Measurements from ENCODE around the gene TMEM106A. TPM values are rescaled to one million over a fixed set of nuclear protein-coding genes. Genes with fewer than 3 reads are reported as not detected.

TMEM106A gene
- total and polyA plus RNA-seq, 9 of the 15 experiments (the other 6 are each of a cell fraction or from before 2014, with no cell fraction given), result 0.03 to 0.29 (median 0.15) TPM

DNA sequence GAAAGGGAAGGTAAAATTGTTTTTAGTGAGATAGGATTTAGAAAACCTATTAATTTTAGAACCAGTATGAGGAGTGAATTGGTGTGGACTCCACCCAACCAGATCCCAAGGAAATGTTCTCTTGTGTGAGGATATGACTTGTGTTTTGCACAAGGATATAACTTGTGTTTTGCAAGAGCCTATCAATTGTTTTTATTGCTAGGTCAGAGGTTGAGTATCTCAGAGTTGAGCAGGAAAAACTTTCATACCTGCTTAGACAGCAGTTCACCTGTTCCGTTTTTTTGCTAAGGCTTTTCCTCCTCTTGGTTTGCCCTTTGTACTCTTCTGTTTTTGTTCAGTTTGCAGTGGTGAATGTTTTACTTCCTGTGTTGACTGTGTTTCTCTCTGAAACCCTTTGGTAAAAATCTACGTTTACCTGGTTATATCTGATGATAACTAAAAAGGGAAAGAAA is 35.5 kb upstream of the TMEM106A start:
- Histone ChIP-seq H3K79me2 (ENCODE audit: control insufficient read depth, insufficient read depth, low read length) (peaks cover 24% of the 10 kb centered on the region), H3K36me3 (ENCODE audit: control insufficient read depth, insufficient read depth, low read length) (peaks cover 40% of the 10 kb centered on the region), H2AFZ (ENCODE audit: low read depth, low read length) (no peak overlapping the region), H3K9me3 (replicated peaks; ENCODE audit: control insufficient read depth, insufficient read depth, low read depth, low read length) (no peaks in the 10 kb centered on the region), H3K9ac (ENCODE audit: insufficient read depth in 1 of 2, low read depth in 2 of 2, low read length in 2 of 2) (no peak overlapping the region), H3K27ac (ENCODE audit: extremely low read depth, low read depth, low read length) (no peak overlapping the region), H3K4me3 (no peak overlapping the region), H3K4me2 (ENCODE audit: insufficient read depth, low read length) (no peak overlapping the region), H3K9me1 (ENCODE audit: control insufficient read depth, insufficient read depth, low read length) (no peaks in the 10 kb centered on the region), H3K27me3 (ENCODE audit: control insufficient read depth in 2 of 2, insufficient read depth in 2 of 2, low read length in 2 of 2) (no peaks in the 10 kb centered on the region), H4K20me1 (replicated peaks; ENCODE audit: control insufficient read depth, insufficient read depth, low read length) (no peaks in the 10 kb centered on the region), H3K4me1 (replicated peaks in 1 of 2; ENCODE audit: control insufficient read depth in 2 of 2, insufficient read depth in 2 of 2, low read length in 2 of 2) (peaks cover 0 to 8% of the 10 kb centered on the region in 2 experiments; a peak in 3 of 5 replicates)
- no peak for DNase-seq (ENCODE audit: extremely low read depth in 1 of 4, low spot score in 3 of 4)
- ChIA-PET POLR2A (interaction anchor here (1.1 kb wide), 1 partner anchor 152 kb away, joined by 4 read pairs; no protein-coding TSS in a partner anchor), CTCF (ENCODE audit: low intra/inter-chr PET ratio) (no interaction called here)
- WGBS (ENCODE audit: insufficient coverage, low coverage, missing lambda C conversion rate), result 57% methylated on average over 2 of the region's 2 CpGs
- intact Hi-C loops (cut with micrococcal nuclease), result no loop called here
- FAIRE-seq, result no peak
- no peak for ATAC-seq
- BruUV-seq (replicated peaks), result no TSS peak
- in situ Hi-C loops (cut with MboI), result no loop called here
- TF ChIP-seq, protein P1, sequence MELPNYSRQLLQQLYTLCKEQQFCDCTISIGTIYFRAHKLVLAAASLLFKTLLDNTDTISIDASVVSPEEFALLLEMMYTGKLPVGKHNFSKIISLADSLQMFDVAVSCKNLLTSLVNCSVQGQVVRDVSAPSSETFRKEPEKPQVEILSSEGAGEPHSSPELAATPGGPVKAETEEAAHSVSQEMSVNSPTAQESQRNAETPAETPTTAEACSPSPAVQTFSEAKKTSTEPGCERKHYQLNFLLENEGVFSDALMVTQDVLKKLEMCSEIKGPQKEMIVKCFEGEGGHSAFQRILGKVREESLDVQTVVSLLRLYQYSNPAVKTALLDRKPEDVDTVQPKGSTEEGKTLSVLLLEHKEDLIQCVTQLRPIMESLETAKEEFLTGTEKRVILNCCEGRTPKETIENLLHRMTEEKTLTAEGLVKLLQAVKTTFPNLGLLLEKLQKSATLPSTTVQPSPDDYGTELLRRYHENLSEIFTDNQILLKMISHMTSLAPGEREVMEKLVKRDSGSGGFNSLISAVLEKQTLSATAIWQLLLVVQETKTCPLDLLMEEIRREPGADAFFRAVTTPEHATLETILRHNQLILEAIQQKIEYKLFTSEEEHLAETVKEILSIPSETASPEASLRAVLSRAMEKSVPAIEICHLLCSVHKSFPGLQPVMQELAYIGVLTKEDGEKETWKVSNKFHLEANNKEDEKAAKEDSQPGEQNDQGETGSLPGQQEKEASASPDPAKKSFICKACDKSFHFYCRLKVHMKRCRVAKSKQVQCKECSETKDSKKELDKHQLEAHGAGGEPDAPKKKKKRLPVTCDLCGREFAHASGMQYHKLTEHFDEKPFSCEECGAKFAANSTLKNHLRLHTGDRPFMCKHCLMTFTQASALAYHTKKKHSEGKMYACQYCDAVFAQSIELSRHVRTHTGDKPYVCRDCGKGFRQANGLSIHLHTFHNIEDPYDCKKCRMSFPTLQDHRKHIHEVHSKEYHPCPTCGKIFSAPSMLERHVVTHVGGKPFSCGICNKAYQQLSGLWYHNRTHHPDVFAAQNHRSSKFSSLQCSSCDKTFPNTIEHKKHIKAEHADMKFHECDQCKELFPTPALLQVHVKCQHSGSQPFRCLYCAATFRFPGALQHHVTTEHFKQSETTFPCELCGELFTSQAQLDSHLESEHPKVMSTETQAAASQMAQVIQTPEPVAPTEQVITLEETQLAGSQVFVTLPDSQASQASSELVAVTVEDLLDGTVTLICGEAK (IDR thresholded peaks at IDR 0.05), result no peak
- TF ChIP-seq, protein P1 (CRISPR knock-in tag; IDR thresholded peaks at IDR 0.05), result no peak
- TF ChIP-seq ZNF445 (CRISPR knock-in tag; IDR thresholded peaks at IDR 0.05; ENCODE audit: low read depth) (no peak), CC2D1A (IDR thresholded peaks at IDR 0.05) (no peak), EZH2 (IDR thresholded peaks at IDR 0.05; ENCODE audit: borderline replicate concordance, low read depth, low read length) (no peak), BMI1 (IDR thresholded peaks at IDR 0.05; ENCODE audit: low read length) (no peak), CBFA2T3 (IDR thresholded peaks at IDR 0.05) (no peak)
- TF ChIP-seq, protein P2, sequence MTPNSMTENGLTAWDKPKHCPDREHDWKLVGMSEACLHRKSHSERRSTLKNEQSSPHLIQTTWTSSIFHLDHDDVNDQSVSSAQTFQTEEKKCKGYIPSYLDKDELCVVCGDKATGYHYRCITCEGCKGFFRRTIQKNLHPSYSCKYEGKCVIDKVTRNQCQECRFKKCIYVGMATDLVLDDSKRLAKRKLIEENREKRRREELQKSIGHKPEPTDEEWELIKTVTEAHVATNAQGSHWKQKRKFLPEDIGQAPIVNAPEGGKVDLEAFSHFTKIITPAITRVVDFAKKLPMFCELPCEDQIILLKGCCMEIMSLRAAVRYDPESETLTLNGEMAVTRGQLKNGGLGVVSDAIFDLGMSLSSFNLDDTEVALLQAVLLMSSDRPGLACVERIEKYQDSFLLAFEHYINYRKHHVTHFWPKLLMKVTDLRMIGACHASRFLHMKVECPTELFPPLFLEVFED (CRISPR knock-in tag; conservative IDR thresholded peaks at IDR 0.05), result no peak
- TF ChIP-seq, protein P3, sequence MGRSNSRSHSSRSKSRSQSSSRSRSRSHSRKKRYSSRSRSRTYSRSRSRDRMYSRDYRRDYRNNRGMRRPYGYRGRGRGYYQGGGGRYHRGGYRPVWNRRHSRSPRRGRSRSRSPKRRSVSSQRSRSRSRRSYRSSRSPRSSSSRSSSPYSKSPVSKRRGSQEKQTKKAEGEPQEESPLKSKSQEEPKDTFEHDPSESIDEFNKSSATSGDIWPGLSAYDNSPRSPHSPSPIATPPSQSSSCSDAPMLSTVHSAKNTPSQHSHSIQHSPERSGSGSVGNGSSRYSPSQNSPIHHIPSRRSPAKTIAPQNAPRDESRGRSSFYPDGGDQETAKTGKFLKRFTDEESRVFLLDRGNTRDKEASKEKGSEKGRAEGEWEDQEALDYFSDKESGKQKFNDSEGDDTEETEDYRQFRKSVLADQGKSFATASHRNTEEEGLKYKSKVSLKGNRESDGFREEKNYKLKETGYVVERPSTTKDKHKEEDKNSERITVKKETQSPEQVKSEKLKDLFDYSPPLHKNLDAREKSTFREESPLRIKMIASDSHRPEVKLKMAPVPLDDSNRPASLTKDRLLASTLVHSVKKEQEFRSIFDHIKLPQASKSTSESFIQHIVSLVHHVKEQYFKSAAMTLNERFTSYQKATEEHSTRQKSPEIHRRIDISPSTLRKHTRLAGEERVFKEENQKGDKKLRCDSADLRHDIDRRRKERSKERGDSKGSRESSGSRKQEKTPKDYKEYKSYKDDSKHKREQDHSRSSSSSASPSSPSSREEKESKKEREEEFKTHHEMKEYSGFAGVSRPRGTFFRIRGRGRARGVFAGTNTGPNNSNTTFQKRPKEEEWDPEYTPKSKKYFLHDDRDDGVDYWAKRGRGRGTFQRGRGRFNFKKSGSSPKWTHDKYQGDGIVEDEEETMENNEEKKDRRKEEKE (IDR thresholded peaks at IDR 0.05; ENCODE audit: borderline replicate concordance in 1 of 2, control insufficient read depth in 1 of 2, low read depth in 2 of 2, low read length in 1 of 2), result no peak

Measured in K562 (cell line).